Thoracic aorta (tissue), 2 donors: ENCODE measurements around the gene TSEN54. TPM values are rescaled to one million over a fixed set of nuclear protein-coding genes. Genes with fewer than 3 reads are reported as not detected.
A peak's percentile ranks its signal among the peaks of the same experiment; 100 is the strongest.

Experiments
- ATAC-seq: fragments of 150-250 bp; one replicate; pipeline ENCODE4 v1.8.0; 2017; ENCODE audit warnings: low read depth; ENCODE audit not compliant: insufficient number of reproducible peaks, low FRiP score
- DNase-seq: peaks from one replicate; pipeline ENCODE4 v3.0.0-alpha.2; 2020; ENCODE audit warnings: low spot score
- H3K27ac ChIP-seq, 2 donors: fragments of 200-600 bp; sonication (generic); 1 replicate in 1 of 2; 2 replicates in 1 of 2; pipeline ENCODE4 v1.5.1; 2016; ENCODE audit warnings: mild to moderate bottlenecking in 2 of 2, moderate library complexity in 2 of 2
- H3K27me3 ChIP-seq: fragments of 200-600 bp; sonication (generic); replicated peaks from 2 replicates; pipeline ENCODE4 v1.6.0; 2016; ENCODE audit warnings: mild to moderate bottlenecking; ENCODE audit not compliant: insufficient read depth
- H3K36me3 ChIP-seq: fragments of 200-600 bp; sonication (generic); one replicate; pipeline ENCODE4 v1.5.1; 2016
- H3K4me1 ChIP-seq, 2 donors: fragments of 200-600 bp; sonication (generic); 1 replicate in 1 of 2; 2 replicates in 1 of 2; pipeline versions ENCODE4 v1.5.1 to v1.6.0; 2016; ENCODE audit warnings: low read depth in 2 of 2, mild to moderate bottlenecking in 1 of 2; ENCODE audit not compliant: control insufficient read depth in 1 of 2
- H3K4me3 ChIP-seq: fragments of 200-600 bp; sonication (generic); 2 replicates; pipeline ENCODE4 v1.5.1; 2016; ENCODE audit warnings: mild to moderate bottlenecking
- H3K9me3 ChIP-seq: fragments of 200-600 bp; sonication (generic); 2 replicates; pipeline ENCODE4 v1.5.1; 2016
- CTCF ChIP-seq: fragments of 200-600 bp; sonication (generic); IDR thresholded peaks from one replicate; pipeline ENCODE4 v1.5.1; 2019; ENCODE audit warnings: antibody characterized with exemption
- total RNA-seq, 2 donors: library from RNA; depleted of rRNA; stranded (reverse); fragments of >200 nt; gene quantifications; one replicate each; pipeline versions ENCODE4 v1.1.0 to v1.2.3, GENCODE V29; 2016

Gene TSEN54
- total RNA-seq, 2 donors from 2014 or later, result 17.1 to 48.6 TPM

GRCh38 chr17:75524970-75525805 lies 8.9 kb downstream of the TSEN54 start, which contains the start of gene LLGL2:
TSS of gene LLGL2 (plus strand) at chr17:75525697. CDS start at chr17:75543427, 17,730 bp downstream.
- Histone ChIP-seq H3K4me1 (peaks cover 8 to 22% of the 10 kb centered on the region in 2 donors), H3K27me3 (no peaks in the 10 kb centered on the region), H3K4me3 (peak within 1 kb of the TSS; percentile 81), H3K27ac (peak within 1 kb of the TSS; percentile 8 to 23), H3K36me3 (no peaks in the 10 kb centered on the region), H3K9me3 (no peaks in the 10 kb centered on the region)
- DNase-seq (no peak), ATAC-seq (peak; percentile 48)
- peak; percentile 34 for TF ChIP-seq CTCF

- ATAC-seq, result no peak
- no peak overlapping the region for H3K27ac ChIP-seq
Measured at GRCh38 chr17:75525806-75526554, 9.7 kb downstream of the TSEN54 start.

GRCh38 chr17:75526555-75527270 lies 10.4 kb downstream of the TSEN54 start:
- Histone ChIP-seq H3K36me3 (no peaks in the 10 kb centered on the region), H3K4me3 (peak overlapping the region; percentile 81), H3K4me1 (peaks cover 8 to 22% of the 10 kb centered on the region in 2 donors), H3K27me3 (no peaks in the 10 kb centered on the region), H3K9me3 (no peaks in the 10 kb centered on the region), H3K27ac (no peak overlapping the region)
- DNase-seq (no peak), ATAC-seq (no peak)
- no peak for TF ChIP-seq CTCF

More at GRCh38 chr17:75525806-75526554, 9.7 kb downstream of the TSEN54 start:
- no peaks in the 10 kb centered on the region for H3K27me3 ChIP-seq
- no peak for TF ChIP-seq CTCF
- no peaks in the 10 kb centered on the region for H3K36me3 ChIP-seq
- H3K9me3 ChIP-seq, result no peaks in the 10 kb centered on the region
- peaks cover 8 to 22% of the 10 kb centered on the region in 2 donors for H3K4me1 ChIP-seq
- H3K4me3 ChIP-seq, result peak overlapping the region; percentile 81
- DNase-seq, result no peak

- TF ChIP-seq CTCF, result no peak
- Histone ChIP-seq H3K27ac (no peak overlapping the region), H3K36me3 (no peaks in the 10 kb centered on the region), H3K4me1 (peaks cover 4 to 10% of the 10 kb centered on the region in 2 donors), H3K9me3 (no peaks in the 10 kb centered on the region), H3K4me3 (no peak overlapping the region), H3K27me3 (no peaks in the 10 kb centered on the region)
- ATAC-seq, result no peak
- no peak for DNase-seq
Measured at GRCh38 chr17:75530837-75531720, 14.8 kb downstream of the TSEN54 start.
